ENCODE data around the gene NPLOC4.

Gene NPLOC4

DNA sequence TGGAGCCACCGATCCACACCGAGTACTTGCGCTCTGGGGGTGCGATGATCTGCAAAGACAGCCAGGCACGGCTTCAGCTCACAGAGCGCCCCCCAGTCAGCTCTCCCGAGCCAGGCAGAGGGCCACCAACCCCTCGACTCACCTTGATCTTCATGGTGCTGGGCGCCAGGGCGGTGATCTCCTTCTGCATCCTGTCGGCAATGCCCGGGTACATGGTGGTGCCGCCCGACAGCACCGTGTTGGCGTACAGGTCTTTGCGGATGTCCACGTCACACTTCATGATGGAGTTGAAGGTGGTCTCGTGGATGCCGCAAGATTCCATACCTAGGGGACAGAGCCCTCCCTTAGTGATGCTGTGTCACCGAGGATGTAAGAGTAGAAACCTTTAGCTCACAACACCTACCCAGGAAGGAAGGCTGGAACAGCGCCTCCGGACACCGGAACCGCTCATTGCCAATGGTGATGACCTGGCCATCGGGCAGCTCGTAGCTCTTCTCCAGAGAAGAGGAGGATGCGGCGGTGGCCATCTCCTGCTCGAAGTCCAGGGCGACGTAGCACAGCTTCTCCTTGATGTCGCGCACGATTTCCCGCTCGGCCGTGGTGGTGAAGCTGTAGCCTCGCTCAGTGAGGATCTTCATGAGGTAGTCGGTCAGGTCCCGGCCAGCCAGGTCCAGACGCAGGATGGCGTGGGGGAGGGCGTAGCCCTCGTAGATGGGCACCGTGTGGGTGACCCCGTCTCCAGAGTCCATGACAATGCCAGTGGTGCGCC is 125.9 kb downstream of the NPLOC4 start:
- Histone ChIP-seq H3K27ac (replicated peaks) (peak overlapping the region; percentile 78), H3K4me3 (replicated peaks; ENCODE audit: insufficient read depth, low read length) (peak overlapping the region; percentile 97), H3K27me3 (ENCODE audit: insufficient read depth, poor library complexity, severe bottlenecking) (no peaks in the 10 kb centered on the region)
- DNase-seq (ENCODE audit: low read depth in 1 of 2, low spot score in 1 of 2): peak in 1 of 2 experiments; percentile 46
- TF ChIP-seq SPI1 (IDR thresholded peaks at IDR 0.05; ENCODE audit: borderline replicate concordance, low read depth): no peak
- TF ChIP-seq, protein P1, sequence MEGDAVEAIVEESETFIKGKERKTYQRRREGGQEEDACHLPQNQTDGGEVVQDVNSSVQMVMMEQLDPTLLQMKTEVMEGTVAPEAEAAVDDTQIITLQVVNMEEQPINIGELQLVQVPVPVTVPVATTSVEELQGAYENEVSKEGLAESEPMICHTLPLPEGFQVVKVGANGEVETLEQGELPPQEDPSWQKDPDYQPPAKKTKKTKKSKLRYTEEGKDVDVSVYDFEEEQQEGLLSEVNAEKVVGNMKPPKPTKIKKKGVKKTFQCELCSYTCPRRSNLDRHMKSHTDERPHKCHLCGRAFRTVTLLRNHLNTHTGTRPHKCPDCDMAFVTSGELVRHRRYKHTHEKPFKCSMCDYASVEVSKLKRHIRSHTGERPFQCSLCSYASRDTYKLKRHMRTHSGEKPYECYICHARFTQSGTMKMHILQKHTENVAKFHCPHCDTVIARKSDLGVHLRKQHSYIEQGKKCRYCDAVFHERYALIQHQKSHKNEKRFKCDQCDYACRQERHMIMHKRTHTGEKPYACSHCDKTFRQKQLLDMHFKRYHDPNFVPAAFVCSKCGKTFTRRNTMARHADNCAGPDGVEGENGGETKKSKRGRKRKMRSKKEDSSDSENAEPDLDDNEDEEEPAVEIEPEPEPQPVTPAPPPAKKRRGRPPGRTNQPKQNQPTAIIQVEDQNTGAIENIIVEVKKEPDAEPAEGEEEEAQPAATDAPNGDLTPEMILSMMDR (IDR thresholded peaks at IDR 0.05; ENCODE audit: insufficient read depth, low read length): no peak
- no peak for TF ChIP-seq GABPA (IDR thresholded peaks at IDR 0.05; ENCODE audit: low read depth)
- TF ChIP-seq, protein P2, sequence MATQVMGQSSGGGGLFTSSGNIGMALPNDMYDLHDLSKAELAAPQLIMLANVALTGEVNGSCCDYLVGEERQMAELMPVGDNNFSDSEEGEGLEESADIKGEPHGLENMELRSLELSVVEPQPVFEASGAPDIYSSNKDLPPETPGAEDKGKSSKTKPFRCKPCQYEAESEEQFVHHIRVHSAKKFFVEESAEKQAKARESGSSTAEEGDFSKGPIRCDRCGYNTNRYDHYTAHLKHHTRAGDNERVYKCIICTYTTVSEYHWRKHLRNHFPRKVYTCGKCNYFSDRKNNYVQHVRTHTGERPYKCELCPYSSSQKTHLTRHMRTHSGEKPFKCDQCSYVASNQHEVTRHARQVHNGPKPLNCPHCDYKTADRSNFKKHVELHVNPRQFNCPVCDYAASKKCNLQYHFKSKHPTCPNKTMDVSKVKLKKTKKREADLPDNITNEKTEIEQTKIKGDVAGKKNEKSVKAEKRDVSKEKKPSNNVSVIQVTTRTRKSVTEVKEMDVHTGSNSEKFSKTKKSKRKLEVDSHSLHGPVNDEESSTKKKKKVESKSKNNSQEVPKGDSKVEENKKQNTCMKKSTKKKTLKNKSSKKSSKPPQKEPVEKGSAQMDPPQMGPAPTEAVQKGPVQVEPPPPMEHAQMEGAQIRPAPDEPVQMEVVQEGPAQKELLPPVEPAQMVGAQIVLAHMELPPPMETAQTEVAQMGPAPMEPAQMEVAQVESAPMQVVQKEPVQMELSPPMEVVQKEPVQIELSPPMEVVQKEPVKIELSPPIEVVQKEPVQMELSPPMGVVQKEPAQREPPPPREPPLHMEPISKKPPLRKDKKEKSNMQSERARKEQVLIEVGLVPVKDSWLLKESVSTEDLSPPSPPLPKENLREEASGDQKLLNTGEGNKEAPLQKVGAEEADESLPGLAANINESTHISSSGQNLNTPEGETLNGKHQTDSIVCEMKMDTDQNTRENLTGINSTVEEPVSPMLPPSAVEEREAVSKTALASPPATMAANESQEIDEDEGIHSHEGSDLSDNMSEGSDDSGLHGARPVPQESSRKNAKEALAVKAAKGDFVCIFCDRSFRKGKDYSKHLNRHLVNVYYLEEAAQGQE (IDR thresholded peaks at IDR 0.05; ENCODE audit: insufficient replicate concordance, low read depth): no peak
- peak; percentile 58; the same call in 1 of the 2 replicates for TF ChIP-seq POLR2AphosphoS5 (IDR thresholded peaks at IDR 0.05; ENCODE audit: low read depth)

GRCh38 chr17:81509972-81510784 is 126.7 kb downstream of the NPLOC4 start:
- H3K27ac ChIP-seq (replicated peaks): peak overlapping the region; percentile 78

More at GRCh38 chr17:81509972-81510784, 126.7 kb downstream of the NPLOC4 start:
- DNase-seq (ENCODE audit: low read depth in 1 of 2, low spot score in 1 of 2): no peak
- TF ChIP-seq POLR2AphosphoS5 (IDR thresholded peaks at IDR 0.05; ENCODE audit: low read depth) (no peak), SPI1 (IDR thresholded peaks at IDR 0.05; ENCODE audit: borderline replicate concordance, low read depth) (no peak), GABPA (IDR thresholded peaks at IDR 0.05; ENCODE audit: low read depth) (no peak)
- TF ChIP-seq, protein P2 (IDR thresholded peaks at IDR 0.05; ENCODE audit: insufficient replicate concordance, low read depth): no peak
- TF ChIP-seq, protein P1 (IDR thresholded peaks at IDR 0.05; ENCODE audit: insufficient read depth, low read length): no peak
- Histone ChIP-seq H3K27me3 (ENCODE audit: insufficient read depth, poor library complexity, severe bottlenecking) (no peaks in the 10 kb centered on the region), H3K4me3 (replicated peaks; ENCODE audit: insufficient read depth, low read length) (peak overlapping the region; percentile 97)

All from HL-60 (cell line).